Measurements from ENCODE around the gene PRND.
"Not testable (repeated sequence)": the region's sequence is repeated elsewhere in the genome, so short reads cannot be mapped to it uniquely, and the experiment has no call there.

Gene PRND

GRCh38 chr20:4748847-4749246 is 27.1 kb downstream of the PRND start:
- in situ Hi-C loops (cut with MboI; ENCODE audit: low sequenced_read_pairs, unreplicated experiment) = no loop called here
- TF ChIP-seq, protein P1, sequence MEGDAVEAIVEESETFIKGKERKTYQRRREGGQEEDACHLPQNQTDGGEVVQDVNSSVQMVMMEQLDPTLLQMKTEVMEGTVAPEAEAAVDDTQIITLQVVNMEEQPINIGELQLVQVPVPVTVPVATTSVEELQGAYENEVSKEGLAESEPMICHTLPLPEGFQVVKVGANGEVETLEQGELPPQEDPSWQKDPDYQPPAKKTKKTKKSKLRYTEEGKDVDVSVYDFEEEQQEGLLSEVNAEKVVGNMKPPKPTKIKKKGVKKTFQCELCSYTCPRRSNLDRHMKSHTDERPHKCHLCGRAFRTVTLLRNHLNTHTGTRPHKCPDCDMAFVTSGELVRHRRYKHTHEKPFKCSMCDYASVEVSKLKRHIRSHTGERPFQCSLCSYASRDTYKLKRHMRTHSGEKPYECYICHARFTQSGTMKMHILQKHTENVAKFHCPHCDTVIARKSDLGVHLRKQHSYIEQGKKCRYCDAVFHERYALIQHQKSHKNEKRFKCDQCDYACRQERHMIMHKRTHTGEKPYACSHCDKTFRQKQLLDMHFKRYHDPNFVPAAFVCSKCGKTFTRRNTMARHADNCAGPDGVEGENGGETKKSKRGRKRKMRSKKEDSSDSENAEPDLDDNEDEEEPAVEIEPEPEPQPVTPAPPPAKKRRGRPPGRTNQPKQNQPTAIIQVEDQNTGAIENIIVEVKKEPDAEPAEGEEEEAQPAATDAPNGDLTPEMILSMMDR (IDR thresholded peaks at IDR 0.05; ENCODE audit: borderline replicate concordance, control extremely low read depth, extremely low read depth, insufficient read depth, missing control alignments) = no peak
- no peak for DNase-seq (ENCODE audit: low spot score)

- DNase-seq (ENCODE audit: low spot score) = no peak
- TF ChIP-seq, protein P1 (IDR thresholded peaks at IDR 0.05; ENCODE audit: borderline replicate concordance, control extremely low read depth, extremely low read depth, insufficient read depth, missing control alignments) = no peak
- in situ Hi-C loops (cut with MboI; ENCODE audit: low sequenced_read_pairs, unreplicated experiment) = no loop called here
These were observed 27.6 kb downstream of the PRND start for GRCh38 chr20:4749326-4749725.

DNA sequence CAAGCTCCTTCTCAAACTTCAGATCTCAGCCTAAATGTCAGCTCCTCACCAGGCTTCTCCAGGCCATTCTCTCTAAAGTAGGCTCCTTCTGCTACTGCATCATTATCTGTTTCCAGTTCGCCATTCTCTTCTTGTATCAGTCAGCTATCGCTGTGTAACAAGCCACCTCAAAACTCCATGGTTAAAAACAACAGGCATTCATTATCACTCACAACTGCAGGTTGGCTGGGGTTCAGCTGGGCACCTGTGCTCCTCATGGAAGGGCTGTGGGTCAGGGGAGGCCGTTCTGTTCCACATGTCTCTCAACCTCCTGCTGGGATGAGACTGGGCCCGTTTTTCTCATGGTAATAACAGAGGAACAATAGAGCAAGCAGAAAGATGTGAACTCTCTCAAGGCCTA is 28.7 kb downstream of the PRND start:
- TF ChIP-seq, protein P1 (IDR thresholded peaks at IDR 0.05; ENCODE audit: borderline replicate concordance, control extremely low read depth, extremely low read depth, insufficient read depth, missing control alignments) = no peak
- in situ Hi-C loops (cut with MboI; ENCODE audit: low sequenced_read_pairs, unreplicated experiment) = no loop called here
- DNase-seq (ENCODE audit: low spot score) = no peak

DNA sequence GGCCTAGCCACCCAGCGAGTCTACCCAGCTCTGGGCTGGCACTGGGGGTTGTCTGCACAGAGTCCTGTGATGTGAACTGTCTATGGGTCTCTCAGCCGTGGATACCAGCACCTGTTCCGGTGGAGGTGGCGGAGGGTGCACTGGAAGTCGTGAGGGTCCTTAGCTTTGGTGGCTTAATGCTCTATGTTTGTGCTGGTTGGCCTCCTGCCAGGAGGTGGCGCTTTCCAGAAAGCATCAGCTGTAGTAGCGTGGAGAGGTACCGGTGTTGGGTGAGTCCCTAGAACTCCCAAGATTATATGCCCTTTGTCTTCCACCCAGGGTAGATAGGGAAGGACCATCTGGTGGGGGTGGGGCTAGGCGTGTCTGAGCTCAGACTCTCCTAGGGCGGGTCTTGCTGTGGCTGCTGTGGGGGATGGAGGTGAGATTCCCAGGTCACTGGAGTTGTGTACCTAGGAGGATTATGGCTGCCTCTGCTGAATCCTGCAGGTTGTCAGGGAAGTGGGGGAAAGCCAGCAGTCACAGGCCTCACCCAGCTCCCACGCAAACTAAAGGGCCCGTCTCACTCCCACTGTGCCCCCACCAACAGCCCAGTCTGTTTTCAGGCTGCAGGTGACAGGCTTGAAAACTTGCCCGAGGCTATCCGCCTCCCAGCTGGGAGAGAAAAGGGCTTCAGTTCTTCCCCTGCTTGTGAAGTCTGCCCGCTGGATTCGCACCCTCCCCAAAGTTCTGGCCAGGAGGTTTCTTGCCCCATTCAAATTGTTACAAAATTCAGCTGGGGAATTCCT is 37.6 kb downstream of the PRND start:
- TF ChIP-seq, protein P1 (IDR thresholded peaks at IDR 0.05; ENCODE audit: borderline replicate concordance, control extremely low read depth, extremely low read depth, insufficient read depth, missing control alignments) = peak; percentile 55
- DNase-seq (ENCODE audit: low spot score); in situ Hi-C loops (cut with MboI; ENCODE audit: low sequenced_read_pairs, unreplicated experiment): not testable (repeated sequence)

GRCh38 chr20:4763261-4763660 is 41.6 kb downstream of the PRND start:
- in situ Hi-C loops (cut with MboI; ENCODE audit: low sequenced_read_pairs, unreplicated experiment) = no loop called here
- TF ChIP-seq, protein P1 (IDR thresholded peaks at IDR 0.05; ENCODE audit: borderline replicate concordance, control extremely low read depth, extremely low read depth, insufficient read depth, missing control alignments) = no peak

DNA sequence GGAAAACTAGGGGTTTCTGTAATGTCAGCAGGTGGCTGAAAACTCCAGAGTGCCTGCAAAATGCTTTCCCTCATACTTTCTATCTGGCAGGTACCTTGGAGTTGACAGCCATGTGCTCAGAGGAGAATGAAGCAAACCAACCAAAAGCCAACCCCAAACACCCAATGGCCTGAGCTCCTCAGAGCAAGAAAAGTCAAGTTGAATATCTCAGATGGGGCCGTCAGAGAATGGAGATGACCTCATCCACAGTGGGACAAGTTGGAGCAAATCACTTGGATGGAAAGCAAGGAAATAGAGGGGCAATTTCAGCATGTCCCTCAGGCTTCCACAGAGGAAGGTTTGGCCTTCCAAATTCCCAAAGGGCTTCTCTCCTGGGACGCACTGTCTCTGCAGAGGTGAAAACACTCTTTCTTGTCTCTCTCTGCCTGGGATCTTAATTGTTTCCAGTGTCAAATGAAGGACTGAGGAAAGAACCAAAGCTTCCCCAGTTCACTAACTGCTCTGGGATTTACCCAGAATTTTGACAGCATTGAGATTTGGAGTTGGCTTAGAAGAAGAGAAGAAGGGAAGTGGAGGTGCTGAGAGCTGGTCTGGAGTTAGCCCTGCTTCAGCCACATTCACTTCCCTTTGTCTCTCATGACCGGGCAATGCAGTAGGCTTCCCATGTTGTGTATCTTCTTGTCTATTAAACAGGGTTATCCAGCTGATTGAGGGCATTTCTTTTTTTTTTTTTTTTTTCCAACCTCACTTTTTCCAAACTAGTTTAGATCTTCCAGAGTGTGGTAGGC is 42.2 kb downstream of the PRND start:
- in situ Hi-C loops (cut with MboI; ENCODE audit: low sequenced_read_pairs, unreplicated experiment) = no loop called here
- DNase-seq (ENCODE audit: low spot score) = no peak
- TF ChIP-seq, protein P1 (IDR thresholded peaks at IDR 0.05; ENCODE audit: borderline replicate concordance, control extremely low read depth, extremely low read depth, insufficient read depth, missing control alignments) = no peak

More at GRCh38 chr20:4763261-4763660, 41.6 kb downstream of the PRND start:
- no peak for DNase-seq (ENCODE audit: low spot score)

All from GM13976 (cell line).